Fibroblast of gingiva (primary cell): ENCODE results near the gene CA11.
"Not testable (repeated sequence)": the region's sequence is repeated elsewhere in the genome, so short reads cannot be mapped to it uniquely, and the experiment has no call there.

Source experiments
- DNase-seq: peaks from one replicate; pipeline ENCODE4 v3.0.0-alpha.2; 2011; ENCODE audit warnings: low read depth

Gene CA11

GRCh38 chr19:48646001-48646721 lies at the start of gene CA11:
TSS of gene CA11 (minus strand) at chr19:48646187. CDS start at chr19:48645632, 555 bp downstream.
- peak; percentile 67 for DNase-seq

- not testable (repeated sequence) for DNase-seq
Measured at GRCh38 chr19:48693629-48694028, 47.6 kb upstream of the CA11 start.

- DNase-seq = no peak
Measured at GRCh38 chr19:48689449-48689848, 43.5 kb upstream of the CA11 start.

GRCh38 chr19:48687776-48688175 lies 41.8 kb upstream of the CA11 start:
- DNase-seq = no peak

GRCh38 chr19:48686637-48687036 lies 40.6 kb upstream of the CA11 start:
- not testable (repeated sequence) for DNase-seq

GRCh38 chr19:48686088-48686487 lies 40.1 kb upstream of the CA11 start:
- DNase-seq = peak; percentile 71

GRCh38 chr19:48685583-48685982 lies 39.6 kb upstream of the CA11 start:
- no peak for DNase-seq

- peak; percentile 22 for DNase-seq
Measured at GRCh38 chr19:48683349-48683748, 37.4 kb upstream of the CA11 start.

GRCh38 chr19:48681127-48681470 lies 35.1 kb upstream of the CA11 start:
- DNase-seq = no peak

- no peak for DNase-seq
Measured at GRCh38 chr19:48680436-48681126, 34.6 kb upstream of the CA11 start.

- DNase-seq = not testable (repeated sequence)
Measured at GRCh38 chr19:48680006-48680405, 34.0 kb upstream of the CA11 start.

- no peak for DNase-seq
Measured at GRCh38 chr19:48678201-48678600, 32.2 kb upstream of the CA11 start.

GRCh38 chr19:48676887-48677286 lies 30.9 kb upstream of the CA11 start:
- no peak for DNase-seq

- no peak for DNase-seq
Measured at GRCh38 chr19:48676487-48676886, 30.5 kb upstream of the CA11 start.

- DNase-seq = peak; percentile 69
Measured at GRCh38 chr19:48674921-48675824, 29.2 kb upstream of the CA11 start.

- no peak for DNase-seq
Measured at GRCh38 chr19:48674216-48674809, 28.3 kb upstream of the CA11 start.

GRCh38 chr19:48673436-48674100 lies 27.6 kb upstream of the CA11 start:
- no peak for DNase-seq

- DNase-seq = no peak
Measured at GRCh38 chr19:48672994-48673393, 27.0 kb upstream of the CA11 start, which contains the start of gene NTN5. TSS of gene NTN5 (minus strand) at chr19:48673017. CDS start at chr19:48670986, 2,031 bp downstream.

- no peak for DNase-seq
Measured at GRCh38 chr19:48671446-48671995, 25.5 kb upstream of the CA11 start.

- DNase-seq = no peak
Measured at GRCh38 chr19:48670699-48671445, 24.9 kb upstream of the CA11 start.
